Measurements from ENCODE around the gene NREP.

- no peak for TF ChIP-seq POLR2AphosphoS5 (IDR thresholded peaks at IDR 0.05; ENCODE audit: low read depth, low read length)
- TF ChIP-seq TAF1 (IDR thresholded peaks at IDR 0.05; ENCODE audit: borderline replicate concordance, insufficient read depth, low read length), result no peak
- TF ChIP-seq SIN3A (IDR thresholded peaks at IDR 0.05; ENCODE audit: borderline replicate concordance, insufficient read depth, low read length), result no peak
These were observed 13.5 kb downstream of the NREP start for GRCh38 chr5:111743512-111743911.

All from PFSK-1 (cell line).